ENCODE results near the gene DPPA5. TPM values are rescaled to one million over a fixed set of nuclear protein-coding genes. Genes with fewer than 3 reads are reported as not detected.

DPPA5 gene, protein sequence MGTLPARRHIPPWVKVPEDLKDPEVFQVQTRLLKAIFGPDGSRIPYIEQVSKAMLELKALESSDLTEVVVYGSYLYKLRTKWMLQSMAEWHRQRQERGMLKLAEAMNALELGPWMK
- not detected in 2 replicates for total RNA-seq (2011; cell fraction: chromatin; rRNA removed; ENCODE audit: low replicate concordance)
- total RNA-seq (2011; cell fraction: nucleolus; rRNA removed), result not detected in 2 replicates
- total RNA-seq (2011; cell fraction: nucleoplasm; rRNA removed), result not detected in 2 replicates
- total RNA-seq (2014; rRNA removed) (not detected in 2 replicates), total RNA-seq (2014; rRNA removed; fragmentation: Illumina TruSeq; extraction: Trizol) (not detected in 2 replicates), total RNA-seq (2015; rRNA removed; fragmentation: Illumina TruSeq; extraction: Trizol) (not detected in 2 replicates), total RNA-seq (2021) (not detected in 2 replicates), polyA plus RNA-seq (2011; rRNA removed) (not detected in 2 replicates), polyA plus RNA-seq (2014; fragmentation: Illumina TruSeq; extraction: Trizol) (not detected in 2 replicates), polyA plus RNA-seq (2014; fragmentation: Nextera tagmentation; extraction: Ambion mirVana) (not detected), polyA plus RNA-seq (2014; rRNA removed) (not detected in 2 replicates), polyA minus RNA-seq (2011; rRNA and poly(A)+ RNA removed) (not detected in 2 replicates), Bru-seq, nascent RNA (not detected), BruChase-seq, experiment 1, labeled RNA remaining after a 2-hour chase (not detected), BruChase-seq, experiment 2, labeled RNA remaining after a 6-hour chase (not detected)
- not detected in 2 replicates for polyA plus RNA-seq (2011; cell fraction: cytosol; rRNA removed)
- not detected in 2 replicates for polyA plus RNA-seq (2011; cell fraction: nucleus; rRNA removed)
- polyA plus RNA-seq (2012), result not detected in 2 replicates
- not detected in 2 replicates for polyA minus RNA-seq (2011; cell fraction: cytosol; rRNA and poly(A)+ RNA removed)
- not detected in 2 replicates for polyA minus RNA-seq (2011; cell fraction: nucleus; rRNA and poly(A)+ RNA removed)
- long read RNA-seq, experiment 1, result 0 reads
- long read RNA-seq, experiment 2, result 0 reads
- long read RNA-seq, experiment 3, result 0 reads

DNA sequence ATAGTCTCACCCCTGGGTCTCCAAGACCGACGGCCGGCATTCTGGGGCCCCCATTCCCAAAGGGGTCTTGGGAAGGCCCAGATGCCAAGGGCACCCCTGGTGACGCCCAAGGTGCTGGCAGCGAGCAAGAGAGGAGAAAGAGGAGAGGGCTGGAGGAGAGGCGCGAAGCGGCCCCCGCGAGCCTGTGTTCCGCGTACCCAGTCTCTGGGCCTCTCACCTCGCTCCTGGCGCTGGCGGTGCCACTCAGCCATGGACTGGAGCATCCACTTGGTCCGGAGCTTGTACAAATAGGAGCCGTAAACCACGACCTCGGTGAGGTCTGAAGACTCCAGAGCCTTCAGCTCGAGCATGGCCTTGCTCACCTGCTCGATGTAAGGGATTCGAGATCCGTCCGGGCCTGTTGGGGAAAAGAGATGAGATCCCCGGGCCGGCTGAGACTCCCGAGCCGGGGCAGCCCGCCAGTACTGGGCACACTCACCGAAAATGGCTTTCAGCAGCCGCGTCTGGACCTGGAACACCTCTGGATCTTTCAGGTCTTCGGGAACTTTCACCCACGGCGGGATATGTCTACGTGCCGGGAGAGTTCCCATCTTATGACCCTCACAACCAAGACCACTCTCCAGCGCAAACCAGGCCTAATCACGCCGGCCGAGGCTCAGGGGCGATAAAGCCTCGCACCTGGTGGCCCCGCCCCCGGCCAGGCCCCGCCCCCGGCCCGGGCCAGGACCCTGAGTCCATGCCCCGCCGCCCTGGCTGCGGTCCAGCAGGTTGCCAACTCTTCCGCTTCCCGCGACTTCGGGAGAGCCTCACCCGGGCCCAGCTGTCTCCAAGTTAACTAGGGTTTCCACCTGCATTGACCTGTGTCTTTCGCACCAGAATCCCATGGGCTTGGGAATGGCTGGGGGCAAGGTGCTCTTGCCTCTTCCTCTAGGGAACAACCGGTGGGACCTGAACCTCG, at the start of gene DPPA5:
Gene DPPA5 (minus strand): TSS at position 641 of the 958 bp plus-strand sequence. CDS start 51 bp downstream, at position 590.
- 45% methylated on average over 49 of the region's 59 CpGs for WGBS (ENCODE audit: insufficient coverage, low coverage, missing lambda C conversion rate)
- Histone ChIP-seq H3K9me1 (ENCODE audit: control insufficient read depth, insufficient read depth, low read length) (no peaks in the 10 kb centered on the region), H3K4me2 (ENCODE audit: insufficient read depth, low read length) (no peak within 1 kb of the TSS), H3K9me3 (replicated peaks; ENCODE audit: control insufficient read depth, insufficient read depth, low read depth, low read length) (no peaks in the 10 kb centered on the region), H3K27me3 (ENCODE audit: control insufficient read depth in 2 of 2, insufficient read depth in 2 of 2, low read length in 2 of 2) (peaks cover 21 to 30% of the 10 kb centered on the region in 2 experiments), H3K9ac (ENCODE audit: insufficient read depth in 1 of 2, low read depth in 2 of 2, low read length in 2 of 2) (no peak within 1 kb of the TSS), H3K4me3 (no peak within 1 kb of the TSS), H3K79me2 (ENCODE audit: control insufficient read depth, insufficient read depth, low read length) (no peaks in the 10 kb centered on the region), H2AFZ (ENCODE audit: low read depth, low read length) (no peak within 1 kb of the TSS), H3K4me1 (replicated peaks in 1 of 2; ENCODE audit: control insufficient read depth in 2 of 2, insufficient read depth in 2 of 2, low read length in 2 of 2) (peaks cover 0 to 12% of the 10 kb centered on the region in 2 experiments; a peak in 2 of 5 replicates), H4K20me1 (replicated peaks; ENCODE audit: control insufficient read depth, insufficient read depth, low read length) (no peaks in the 10 kb centered on the region), H3K36me3 (ENCODE audit: control insufficient read depth, insufficient read depth, low read length) (no peaks in the 10 kb centered on the region), H3K27ac (ENCODE audit: extremely low read depth, low read depth, low read length) (no peak within 1 kb of the TSS)
- in situ Hi-C loops (cut with MboI), result no loop called here
- DNase-seq (ENCODE audit: extremely low read depth in 1 of 4, low spot score in 3 of 4) (no peak), FAIRE-seq (no peak), ATAC-seq (no peak)
- POLR2A ChIA-PET, result no interaction called here
- CTCF ChIA-PET (ENCODE audit: low intra/inter-chr PET ratio), result no interaction called here
- no TSS peak for BruUV-seq (replicated peaks)
- intact Hi-C loops (cut with micrococcal nuclease), result no loop called here
- no peak for TF ChIP-seq MXI1 (IDR thresholded peaks at IDR 0.05; ENCODE audit: low read depth, low read length)
- TF ChIP-seq ZNF253 (CRISPR knock-in tag; conservative IDR thresholded peaks at IDR 0.05), result no peak
- TF ChIP-seq SRSF7 (optimal IDR thresholded peaks at IDR 0.05; ENCODE audit: low read depth, low read length), result no peak
- no peak for TF ChIP-seq C11orf30 (IDR thresholded peaks at IDR 0.05; ENCODE audit: low read depth)
- no peak for TF ChIP-seq ADNP (tag; IDR thresholded peaks at IDR 0.05)
- TF ChIP-seq, protein P1, sequence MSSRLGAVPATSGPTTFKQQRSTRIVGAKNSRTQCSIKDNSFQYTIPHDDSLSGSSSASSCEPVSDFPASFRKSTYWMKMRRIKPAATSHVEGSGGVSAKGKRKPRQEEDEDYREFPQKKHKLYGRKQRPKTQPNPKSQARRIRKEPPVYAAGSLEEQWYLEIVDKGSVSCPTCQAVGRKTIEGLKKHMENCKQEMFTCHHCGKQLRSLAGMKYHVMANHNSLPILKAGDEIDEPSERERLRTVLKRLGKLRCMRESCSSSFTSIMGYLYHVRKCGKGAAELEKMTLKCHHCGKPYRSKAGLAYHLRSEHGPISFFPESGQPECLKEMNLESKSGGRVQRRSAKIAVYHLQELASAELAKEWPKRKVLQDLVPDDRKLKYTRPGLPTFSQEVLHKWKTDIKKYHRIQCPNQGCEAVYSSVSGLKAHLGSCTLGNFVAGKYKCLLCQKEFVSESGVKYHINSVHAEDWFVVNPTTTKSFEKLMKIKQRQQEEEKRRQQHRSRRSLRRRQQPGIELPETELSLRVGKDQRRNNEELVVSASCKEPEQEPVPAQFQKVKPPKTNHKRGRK (tag; IDR thresholded peaks at IDR 0.05), result no peak
- TF ChIP-seq, protein P2, sequence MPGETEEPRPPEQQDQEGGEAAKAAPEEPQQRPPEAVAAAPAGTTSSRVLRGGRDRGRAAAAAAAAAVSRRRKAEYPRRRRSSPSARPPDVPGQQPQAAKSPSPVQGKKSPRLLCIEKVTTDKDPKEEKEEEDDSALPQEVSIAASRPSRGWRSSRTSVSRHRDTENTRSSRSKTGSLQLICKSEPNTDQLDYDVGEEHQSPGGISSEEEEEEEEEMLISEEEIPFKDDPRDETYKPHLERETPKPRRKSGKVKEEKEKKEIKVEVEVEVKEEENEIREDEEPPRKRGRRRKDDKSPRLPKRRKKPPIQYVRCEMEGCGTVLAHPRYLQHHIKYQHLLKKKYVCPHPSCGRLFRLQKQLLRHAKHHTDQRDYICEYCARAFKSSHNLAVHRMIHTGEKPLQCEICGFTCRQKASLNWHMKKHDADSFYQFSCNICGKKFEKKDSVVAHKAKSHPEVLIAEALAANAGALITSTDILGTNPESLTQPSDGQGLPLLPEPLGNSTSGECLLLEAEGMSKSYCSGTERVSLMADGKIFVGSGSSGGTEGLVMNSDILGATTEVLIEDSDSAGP (CRISPR knock-in tag; IDR thresholded peaks at IDR 0.05), result no peak
- TF ChIP-seq ZNF124 (CRISPR knock-in tag; IDR thresholded peaks at IDR 0.05), result no peak
- TF ChIP-seq POLR2AphosphoS2 (IDR thresholded peaks at IDR 0.05; ENCODE audit: low read length), result no peak
- no peak for TF ChIP-seq RBM22 (IDR thresholded peaks at IDR 0.05; ENCODE audit: low read depth, low read length, poor library complexity, severe bottlenecking)
- no peak for TF ChIP-seq ZNF347 (CRISPR knock-in tag; IDR thresholded peaks at IDR 0.05; ENCODE audit: low read depth)
- no peak for TF ChIP-seq PTBP1 (IDR thresholded peaks at IDR 0.05; ENCODE audit: low read depth, low read length)
- TF ChIP-seq, protein P3, sequence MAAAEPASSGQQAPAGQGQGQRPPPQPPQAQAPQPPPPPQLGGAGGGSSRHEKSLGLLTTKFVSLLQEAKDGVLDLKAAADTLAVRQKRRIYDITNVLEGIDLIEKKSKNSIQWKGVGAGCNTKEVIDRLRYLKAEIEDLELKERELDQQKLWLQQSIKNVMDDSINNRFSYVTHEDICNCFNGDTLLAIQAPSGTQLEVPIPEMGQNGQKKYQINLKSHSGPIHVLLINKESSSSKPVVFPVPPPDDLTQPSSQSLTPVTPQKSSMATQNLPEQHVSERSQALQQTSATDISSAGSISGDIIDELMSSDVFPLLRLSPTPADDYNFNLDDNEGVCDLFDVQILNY (CRISPR knock-in tag; IDR thresholded peaks at IDR 0.05), result no peak
- no peak for TF ChIP-seq RBM34 (IDR thresholded peaks at IDR 0.05; ENCODE audit: borderline replicate concordance, insufficient read depth, low read length)

All from K562 (cell line).